ENCODE data around the gene SYT15B.
"Not testable (repeated sequence)": the region's sequence is repeated elsewhere in the genome, so short reads cannot be mapped to it uniquely, and the experiment has no call there.

The SYT15B gene

GRCh38 chr10:47763554-47764175 lies at the start of gene SYT15B:
Gene SYT15B, minus strand, starts transcription at chr10:47763592. Its CDS starts 952 bp downstream, at chr10:47762640.
- not testable (repeated sequence) for DNase-seq (ENCODE audit: low read depth in 1 of 2, low spot score in 1 of 2)

DNA sequence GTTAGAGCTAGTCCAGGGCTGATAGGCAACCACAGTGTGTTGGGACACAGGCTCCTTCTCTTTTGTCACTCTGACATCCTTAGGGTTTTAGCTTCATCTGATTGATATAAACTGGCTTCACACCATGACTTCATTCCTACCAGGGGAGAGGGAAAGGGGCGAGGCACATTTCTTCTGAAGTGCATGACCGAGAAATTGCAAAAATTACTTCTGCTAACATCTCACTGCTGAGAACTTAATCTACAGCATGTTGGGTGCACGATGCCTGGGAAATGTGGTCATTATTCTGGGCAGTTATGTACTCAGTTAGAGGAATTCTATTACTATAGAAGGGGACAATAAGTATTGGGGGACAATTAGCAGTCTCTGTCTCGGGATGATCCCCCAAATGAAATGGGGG lies 16.2 kb upstream of the SYT15B start:
- DNase-seq (ENCODE audit: low read depth in 1 of 2, low spot score in 1 of 2), result not testable (repeated sequence)

GRCh38 chr10:47775361-47776231 lies 12.2 kb upstream of the SYT15B start:
- DNase-seq (ENCODE audit: low read depth in 1 of 2, low spot score in 1 of 2), result not testable (repeated sequence)

DNA sequence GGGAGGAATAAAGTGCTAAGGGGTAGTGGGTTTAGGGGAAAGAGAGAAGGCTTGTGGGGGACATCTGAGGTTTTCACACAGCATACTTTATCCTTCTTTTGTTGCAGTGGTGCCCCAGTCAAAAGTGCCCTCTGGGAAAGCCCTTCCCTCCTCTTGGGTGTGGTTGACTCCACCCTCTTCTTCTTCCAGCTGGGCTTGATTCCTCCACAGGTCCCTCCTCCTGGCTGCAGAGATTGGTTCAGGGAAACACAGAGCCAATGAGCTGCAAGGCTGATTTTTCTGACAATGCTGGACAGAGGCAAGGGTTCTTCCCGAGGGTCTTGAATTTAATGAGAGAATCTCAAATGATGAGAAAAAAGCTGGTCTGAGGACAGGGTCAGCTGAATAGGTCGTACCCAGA lies 7.4 kb upstream of the SYT15B start:
- DNase-seq (ENCODE audit: low read depth in 1 of 2, low spot score in 1 of 2), result not testable (repeated sequence)

DNA sequence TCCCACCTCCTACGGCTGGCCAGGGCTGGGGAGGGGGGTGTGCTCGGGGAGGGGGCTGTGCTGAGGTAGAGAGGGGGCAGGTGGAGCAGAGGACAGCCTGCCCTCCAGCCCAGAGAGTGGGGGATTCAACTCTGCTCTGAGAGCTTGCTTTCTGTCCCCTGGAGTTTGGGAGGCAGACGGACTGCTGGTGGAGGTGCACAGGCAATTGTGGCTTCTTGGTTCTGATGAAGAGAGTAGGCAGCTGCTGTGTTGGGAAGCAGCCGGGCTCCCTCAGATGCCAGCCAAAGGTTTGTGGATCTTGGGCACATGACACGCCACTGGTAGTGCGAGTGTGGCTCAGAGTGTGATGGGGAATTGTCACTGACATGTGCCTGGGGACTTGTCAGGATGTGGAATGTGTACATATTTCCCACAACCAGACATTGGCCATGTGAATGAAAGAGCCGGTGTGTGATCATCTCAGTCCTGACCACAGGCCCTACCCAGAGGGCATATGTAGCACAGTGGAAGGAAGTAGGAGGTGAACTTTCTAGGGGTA lies 5.3 kb upstream of the SYT15B start:
- DNase-seq (ENCODE audit: low read depth in 1 of 2, low spot score in 1 of 2), result not testable (repeated sequence)

- not testable (repeated sequence) for DNase-seq (ENCODE audit: low read depth in 1 of 2, low spot score in 1 of 2)
Observed at GRCh38 chr10:47768085-47768484, 4.7 kb upstream of the SYT15B start.

GRCh38 chr10:47767236-47767635 lies 3.8 kb upstream of the SYT15B start:
- DNase-seq (ENCODE audit: low read depth in 1 of 2, low spot score in 1 of 2), result not testable (repeated sequence)

- not testable (repeated sequence) for DNase-seq (ENCODE audit: low read depth in 1 of 2, low spot score in 1 of 2)
Observed at GRCh38 chr10:47765232-47765631, 1.8 kb upstream of the SYT15B start.

GRCh38 chr10:47762674-47763553 lies 478 bp downstream of the SYT15B start:
- not testable (repeated sequence) for DNase-seq (ENCODE audit: low read depth in 1 of 2, low spot score in 1 of 2)

- DNase-seq (ENCODE audit: low read depth in 1 of 2, low spot score in 1 of 2), result not testable (repeated sequence)
Observed at GRCh38 chr10:47758855-47759254, 4.5 kb downstream of the SYT15B start.

GRCh38 chr10:47756169-47756568 lies 7.2 kb downstream of the SYT15B start:
- DNase-seq (ENCODE audit: low read depth in 1 of 2, low spot score in 1 of 2), result not testable (repeated sequence)

DNA sequence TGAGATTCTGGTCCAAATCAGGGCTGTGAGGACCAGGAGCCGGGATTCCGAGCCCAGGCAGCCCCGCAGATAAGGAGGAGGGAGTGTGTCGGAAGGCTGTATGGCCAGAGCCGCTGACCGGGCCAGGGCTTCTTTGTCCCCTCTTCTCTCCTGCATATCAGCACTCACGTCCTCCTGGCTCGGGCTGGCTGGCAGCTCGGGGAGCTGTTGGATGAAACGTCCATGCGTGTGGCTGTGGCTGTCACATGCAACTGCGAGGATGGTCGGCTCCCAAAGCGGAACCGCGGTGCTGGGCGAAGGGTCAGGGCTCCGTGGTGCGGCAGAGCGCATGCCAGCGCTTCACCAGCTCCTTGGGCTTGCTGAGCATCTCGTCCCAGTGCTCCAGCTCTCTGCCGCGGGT lies 9.5 kb downstream of the SYT15B start:
- DNase-seq (ENCODE audit: low read depth in 1 of 2, low spot score in 1 of 2), result not testable (repeated sequence)

GRCh38 chr10:47753176-47753575 lies 10.2 kb downstream of the SYT15B start:
- not testable (repeated sequence) for DNase-seq (ENCODE audit: low read depth in 1 of 2, low spot score in 1 of 2)

DNA sequence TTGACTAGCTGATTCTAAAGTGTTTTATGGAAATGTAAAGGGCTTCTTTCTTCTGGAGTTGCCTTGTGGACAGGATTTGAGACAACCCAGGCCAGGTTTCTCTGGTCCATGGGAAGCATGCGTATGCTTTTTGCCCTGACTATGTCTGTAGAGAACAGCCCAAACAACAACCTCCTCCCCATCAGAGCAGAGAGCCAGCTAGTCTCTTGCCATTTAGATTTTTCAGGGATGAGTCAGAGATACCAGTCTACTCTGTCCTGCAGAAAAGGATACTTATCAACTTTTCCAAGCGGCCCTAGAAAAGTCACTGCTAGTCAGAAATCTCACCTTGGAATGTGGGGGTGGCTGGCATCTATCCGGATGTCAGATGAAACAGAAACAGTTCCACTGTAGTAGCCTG lies 11.6 kb downstream of the SYT15B start:
- DNase-seq (ENCODE audit: low read depth in 1 of 2, low spot score in 1 of 2), result not testable (repeated sequence)

GRCh38 chr10:47750360-47750759 lies 13.0 kb downstream of the SYT15B start:
- not testable (repeated sequence) for DNase-seq (ENCODE audit: low read depth in 1 of 2, low spot score in 1 of 2)

DNA sequence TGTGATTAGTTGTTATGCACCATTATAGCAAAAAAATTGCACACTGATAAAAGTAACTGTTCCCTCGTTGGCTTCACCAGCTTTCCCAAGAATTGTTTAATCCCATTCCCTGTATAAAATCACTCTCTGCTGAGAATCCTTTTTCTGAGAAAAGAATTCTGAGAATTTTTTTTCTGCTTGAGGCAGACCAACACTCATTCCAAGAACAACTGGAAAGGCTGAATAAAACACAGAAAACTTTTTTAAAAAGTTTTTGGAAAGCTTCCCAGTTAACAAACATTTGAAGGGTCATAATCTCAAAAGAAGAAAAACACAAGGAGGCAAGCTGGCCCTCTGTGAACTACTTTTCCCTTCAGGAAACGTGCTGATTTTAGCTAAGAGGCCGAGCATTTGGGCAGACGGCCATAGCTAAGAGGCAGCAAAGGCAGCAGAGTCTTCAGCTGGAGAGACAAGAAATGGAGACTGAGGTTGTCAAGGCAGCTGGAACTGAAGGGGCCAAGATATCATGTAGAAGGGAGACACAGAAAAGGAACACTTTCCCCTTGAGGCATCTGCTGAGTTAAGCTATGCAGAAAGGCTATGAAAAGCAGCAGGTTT lies 16.5 kb downstream of the SYT15B start:
- DNase-seq (ENCODE audit: low read depth in 1 of 2, low spot score in 1 of 2), result not testable (repeated sequence)

GRCh38 chr10:47744881-47745280 lies 18.5 kb downstream of the SYT15B start:
- DNase-seq (ENCODE audit: low read depth in 1 of 2, low spot score in 1 of 2), result not testable (repeated sequence)

- DNase-seq (ENCODE audit: low read depth in 1 of 2, low spot score in 1 of 2), result not testable (repeated sequence)
Observed at GRCh38 chr10:47743611-47744550, 19.5 kb downstream of the SYT15B start.

- not testable (repeated sequence) for DNase-seq (ENCODE audit: low read depth in 1 of 2, low spot score in 1 of 2)
Observed at GRCh38 chr10:47740868-47741267, 22.5 kb downstream of the SYT15B start.

Data from stimulated activated CD4-positive, alpha-beta T cell treated with anti-CD3 and anti-CD28 coated beads, Interleukin-15, amount 100 ng/mL, for 1 hour (primary cell).